Progenitor cell of endocrine pancreas (in vitro differentiated cells): Measurements from ENCODE around the gene LGALS3. TPM values are rescaled to one million over a fixed set of nuclear protein-coding genes. Genes with fewer than 3 reads are reported as not detected.
A peak's percentile ranks its signal among the peaks of the same experiment; 100 is the strongest.

Experiments
- DNase-seq: peaks from one replicate; pipeline ENCODE4 v3.0.0; 2021; ENCODE audit warnings: low spot score; ENCODE audit not compliant: unreplicated experiment
- H3K27ac Mint-ChIP-seq: 2 replicates; pipeline ENCODE4 v1.8.0; 2021; ENCODE audit warnings: mild to moderate bottlenecking, moderate library complexity, mixed read lengths
- H3K27me3 Mint-ChIP-seq: 2 replicates; pipeline ENCODE4 v1.8.0; 2021; ENCODE audit warnings: mixed read lengths
- H3K36me3 Mint-ChIP-seq: 2 replicates; pipeline ENCODE4 v1.8.0; 2022; ENCODE audit warnings: mixed read lengths; ENCODE audit not compliant: insufficient read depth
- H3K4me1 Mint-ChIP-seq: 2 replicates; pipeline ENCODE4 v1.8.0; 2021; ENCODE audit warnings: low read depth, mixed read lengths
- H3K4me3 Mint-ChIP-seq: 2 replicates; pipeline ENCODE4 v1.8.0; 2021; ENCODE audit warnings: low read depth, mild to moderate bottlenecking, moderate library complexity, mixed read lengths
- H3K9me3 Mint-ChIP-seq: 2 replicates; pipeline ENCODE4 v1.8.0; 2021; ENCODE audit warnings: low read depth, mixed read lengths
- total RNA-seq: library from RNA; stranded (reverse); gene quantifications from 2 replicates; pipeline ENCODE4 v1.2.1, GENCODE V29; 2021
- TF ChIP-seq, protein P1 (sequence below): fragments of 200-600 bp; sonication (generic); IDR thresholded peaks from one replicate; pipeline ENCODE4 v1.5.0; 2021; ENCODE audit warnings: antibody characterized with exemption, mild to moderate bottlenecking; ENCODE audit not compliant: unreplicated experiment

Gene LGALS3
- total RNA-seq, 1 donor from 2014 or later: 27.0 TPM

- peaks cover 1% of the 10 kb centered on the region for H3K36me3 Mint-ChIP-seq
- DNase-seq: no peak
- no peaks in the 10 kb centered on the region for H3K9me3 Mint-ChIP-seq
- TF ChIP-seq, protein P1, sequence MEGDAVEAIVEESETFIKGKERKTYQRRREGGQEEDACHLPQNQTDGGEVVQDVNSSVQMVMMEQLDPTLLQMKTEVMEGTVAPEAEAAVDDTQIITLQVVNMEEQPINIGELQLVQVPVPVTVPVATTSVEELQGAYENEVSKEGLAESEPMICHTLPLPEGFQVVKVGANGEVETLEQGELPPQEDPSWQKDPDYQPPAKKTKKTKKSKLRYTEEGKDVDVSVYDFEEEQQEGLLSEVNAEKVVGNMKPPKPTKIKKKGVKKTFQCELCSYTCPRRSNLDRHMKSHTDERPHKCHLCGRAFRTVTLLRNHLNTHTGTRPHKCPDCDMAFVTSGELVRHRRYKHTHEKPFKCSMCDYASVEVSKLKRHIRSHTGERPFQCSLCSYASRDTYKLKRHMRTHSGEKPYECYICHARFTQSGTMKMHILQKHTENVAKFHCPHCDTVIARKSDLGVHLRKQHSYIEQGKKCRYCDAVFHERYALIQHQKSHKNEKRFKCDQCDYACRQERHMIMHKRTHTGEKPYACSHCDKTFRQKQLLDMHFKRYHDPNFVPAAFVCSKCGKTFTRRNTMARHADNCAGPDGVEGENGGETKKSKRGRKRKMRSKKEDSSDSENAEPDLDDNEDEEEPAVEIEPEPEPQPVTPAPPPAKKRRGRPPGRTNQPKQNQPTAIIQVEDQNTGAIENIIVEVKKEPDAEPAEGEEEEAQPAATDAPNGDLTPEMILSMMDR: peak; percentile 36
- peaks cover 21% of the 10 kb centered on the region for H3K27me3 Mint-ChIP-seq
- peaks cover 8% of the 10 kb centered on the region for H3K4me1 Mint-ChIP-seq
- H3K27ac Mint-ChIP-seq: no peak overlapping the region
- H3K4me3 Mint-ChIP-seq: no peak overlapping the region
These were observed 4.4 kb downstream of the LGALS3 start for GRCh38 chr14:55133416-55133815.

- peaks cover 10% of the 10 kb centered on the region for H3K36me3 Mint-ChIP-seq
- H3K27ac Mint-ChIP-seq: no peak overlapping the region
- no peak overlapping the region for H3K4me3 Mint-ChIP-seq
- H3K4me1 Mint-ChIP-seq: peaks cover 4% of the 10 kb centered on the region
- DNase-seq: no peak
- TF ChIP-seq, protein P1: no peak
- H3K27me3 Mint-ChIP-seq: peaks cover 5% of the 10 kb centered on the region
- H3K9me3 Mint-ChIP-seq: no peaks in the 10 kb centered on the region
These were observed 7.2 kb downstream of the LGALS3 start for GRCh38 chr14:55136241-55136640.

- H3K4me3 Mint-ChIP-seq: no peak overlapping the region
- no peak overlapping the region for H3K27ac Mint-ChIP-seq
- DNase-seq: no peak
- TF ChIP-seq, protein P1: no peak
- no peaks in the 10 kb centered on the region for H3K9me3 Mint-ChIP-seq
- H3K4me1 Mint-ChIP-seq: peaks cover 11% of the 10 kb centered on the region
- peaks cover 12% of the 10 kb centered on the region for H3K36me3 Mint-ChIP-seq
- no peaks in the 10 kb centered on the region for H3K27me3 Mint-ChIP-seq
These were observed 8.1 kb downstream of the LGALS3 start for GRCh38 chr14:55136885-55137786.

DNA sequence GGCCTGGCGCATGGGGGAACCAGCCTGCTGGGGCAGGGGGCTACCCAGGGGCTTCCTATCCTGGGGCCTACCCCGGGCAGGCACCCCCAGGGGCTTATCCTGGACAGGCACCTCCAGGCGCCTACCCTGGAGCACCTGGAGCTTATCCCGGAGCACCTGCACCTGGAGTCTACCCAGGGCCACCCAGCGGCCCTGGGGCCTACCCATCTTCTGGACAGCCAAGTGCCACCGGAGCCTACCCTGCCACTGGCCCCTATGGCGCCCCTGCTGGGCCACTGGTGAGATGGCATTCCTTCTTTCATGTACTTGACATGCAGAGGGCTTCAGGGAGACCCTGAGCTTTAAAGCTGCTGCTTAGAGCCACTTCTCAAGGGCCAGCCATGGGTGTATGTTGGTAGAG, 9.0 kb downstream of the LGALS3 start:
- Mint-ChIP-seq H3K4me3 (no peak overlapping the region), H3K9me3 (no peaks in the 10 kb centered on the region), H3K27ac (no peak overlapping the region), H3K27me3 (no peaks in the 10 kb centered on the region), H3K36me3 (peaks cover 12% of the 10 kb centered on the region), H3K4me1 (peaks cover 11% of the 10 kb centered on the region)
- no peak for DNase-seq
- TF ChIP-seq, protein P1: peak; percentile 25

DNA sequence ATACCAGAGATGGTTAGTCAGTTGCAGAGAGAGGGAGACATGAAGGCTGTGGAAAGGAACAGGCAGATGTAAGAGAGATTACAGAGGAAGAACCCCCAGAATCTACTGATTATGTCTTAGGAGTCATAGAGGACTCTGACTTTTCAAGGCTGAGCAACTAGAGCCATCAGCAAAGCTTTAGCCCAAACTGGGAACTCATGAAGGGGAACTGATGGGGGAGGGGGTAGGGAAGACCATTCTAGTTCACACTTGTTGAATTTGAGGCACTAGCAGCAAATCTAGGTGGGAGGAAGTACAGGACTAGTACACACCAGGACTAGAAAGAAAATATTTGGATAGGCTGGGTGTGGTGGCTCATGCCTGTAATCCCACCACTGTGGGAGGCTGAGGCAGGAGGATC, 10.1 kb downstream of the LGALS3 start:
- no peak for DNase-seq
- no peaks in the 10 kb centered on the region for H3K9me3 Mint-ChIP-seq
- no peak overlapping the region for H3K4me3 Mint-ChIP-seq
- TF ChIP-seq, protein P1: no peak
- H3K27ac Mint-ChIP-seq: no peak overlapping the region
- H3K4me1 Mint-ChIP-seq: peaks cover 11% of the 10 kb centered on the region
- no peaks in the 10 kb centered on the region for H3K27me3 Mint-ChIP-seq
- peaks cover 16% of the 10 kb centered on the region for H3K36me3 Mint-ChIP-seq
